Activated T-helper 2 cell treated with anti-CD3 and anti-CD28 coated beads, Interferon-gamma antibody, Interleukin-2, Interleukin-4, amounts not matched to agents 10 μg/mL and 5 μg/mL and 100 μg/mL, durations not matched to agents 14 hours and 24 hours and 36 hours (primary cell): ENCODE data around the gene PPP2R5E. TPM values are rescaled to one million over a fixed set of nuclear protein-coding genes. Genes with fewer than 3 reads are reported as not detected.

Source experiments
- DNase-seq: peaks from one replicate; pipeline ENCODE4 v3.0.0; 2021; ENCODE audit warnings: low spot score
- H3K27ac Mint-ChIP-seq: one replicate; pipeline ENCODE4 v1.8.0; 2021; ENCODE audit warnings: mixed read lengths
- H3K27me3 Mint-ChIP-seq: one replicate; pipeline ENCODE4 v1.8.0; 2021; ENCODE audit warnings: low read depth, mixed read lengths
- H3K36me3 Mint-ChIP-seq: one replicate; pipeline ENCODE4 v1.8.0; 2021; ENCODE audit warnings: low read depth, mixed read lengths
- H3K4me1 Mint-ChIP-seq: one replicate; pipeline ENCODE4 v1.8.0; 2021; ENCODE audit warnings: low read depth, mixed read lengths
- H3K4me3 Mint-ChIP-seq: one replicate; pipeline ENCODE4 v1.8.0; 2021; ENCODE audit warnings: low read depth, mild to moderate bottlenecking, moderate library complexity, mixed read lengths
- H3K9me3 Mint-ChIP-seq: one replicate; pipeline ENCODE4 v1.8.0; 2021; ENCODE audit warnings: mixed read lengths
- intact Hi-C: fragments of 100-400 bp; cut with micrococcal nuclease; formaldehyde crosslinking; loops from one replicate; pipeline ENCODE4 v1.15.1; 2023
- total RNA-seq: library from RNA; stranded (reverse); gene quantifications from 2 replicates; pipeline ENCODE4 v1.2.3, GENCODE V29; 2022

The PPP2R5E gene
- total RNA-seq, 1 donor from 2014 or later, result 44.1 TPM

- H3K9me3 Mint-ChIP-seq, result no peaks in the 10 kb centered on the region
- peaks cover 11% of the 10 kb centered on the region for H3K36me3 Mint-ChIP-seq
- H3K27ac Mint-ChIP-seq, result no peak overlapping the region
- no peak for DNase-seq
- H3K27me3 Mint-ChIP-seq, result no peaks in the 10 kb centered on the region
- H3K4me1 Mint-ChIP-seq, result peaks cover 8% of the 10 kb centered on the region
- H3K4me3 Mint-ChIP-seq, result no peak overlapping the region
- intact Hi-C loops, result no loop called here
These were observed 85.7 kb downstream of the PPP2R5E start for GRCh38 chr14:63457498-63457897.

GRCh38 chr14:63454863-63455622 is 88.1 kb downstream of the PPP2R5E start:
- Mint-ChIP-seq H3K4me3 (no peak overlapping the region), H3K4me1 (peaks cover 5% of the 10 kb centered on the region), H3K27me3 (no peaks in the 10 kb centered on the region), H3K9me3 (no peaks in the 10 kb centered on the region), H3K36me3 (peaks cover 25% of the 10 kb centered on the region), H3K27ac (no peak overlapping the region)
- no peak for DNase-seq
- intact Hi-C loops, result no loop called here

- intact Hi-C loops, result no loop called here
- no peak for DNase-seq
- Mint-ChIP-seq H3K27me3 (no peaks in the 10 kb centered on the region), H3K36me3 (peaks cover 28% of the 10 kb centered on the region), H3K9me3 (no peaks in the 10 kb centered on the region), H3K4me3 (no peak overlapping the region), H3K27ac (no peak overlapping the region), H3K4me1 (peaks cover 5% of the 10 kb centered on the region)
These were observed 88.7 kb downstream of the PPP2R5E start for GRCh38 chr14:63454436-63454835.

- H3K4me1 Mint-ChIP-seq, result peaks cover 5% of the 10 kb centered on the region
- intact Hi-C loops, result no loop called here
- H3K27me3 Mint-ChIP-seq, result no peaks in the 10 kb centered on the region
- H3K27ac Mint-ChIP-seq, result no peak overlapping the region
- no peak for DNase-seq
- H3K36me3 Mint-ChIP-seq, result peaks cover 31% of the 10 kb centered on the region
- no peak overlapping the region for H3K4me3 Mint-ChIP-seq
- no peaks in the 10 kb centered on the region for H3K9me3 Mint-ChIP-seq
These were observed 89.7 kb downstream of the PPP2R5E start for GRCh38 chr14:63453443-63453936.

GRCh38 chr14:63452796-63453195 is 90.4 kb downstream of the PPP2R5E start:
- Mint-ChIP-seq H3K4me3 (no peak overlapping the region), H3K27me3 (no peaks in the 10 kb centered on the region), H3K9me3 (no peaks in the 10 kb centered on the region), H3K36me3 (peaks cover 31% of the 10 kb centered on the region), H3K27ac (no peak overlapping the region), H3K4me1 (peaks cover 5% of the 10 kb centered on the region)
- no peak for DNase-seq
- intact Hi-C loops, result no loop called here

- Mint-ChIP-seq H3K27ac (no peak overlapping the region), H3K36me3 (peaks cover 37% of the 10 kb centered on the region), H3K9me3 (no peaks in the 10 kb centered on the region), H3K4me3 (no peak overlapping the region), H3K27me3 (no peaks in the 10 kb centered on the region), H3K4me1 (peaks cover 8% of the 10 kb centered on the region)
- no peak for DNase-seq
- intact Hi-C loops, result no loop called here
These were observed 94.3 kb downstream of the PPP2R5E start for GRCh38 chr14:63448841-63449240.

GRCh38 chr14:63444588-63444987 is 98.6 kb downstream of the PPP2R5E start:
- Mint-ChIP-seq H3K27me3 (no peaks in the 10 kb centered on the region), H3K27ac (no peak overlapping the region), H3K36me3 (peaks cover 15% of the 10 kb centered on the region), H3K4me1 (peaks cover 18% of the 10 kb centered on the region), H3K4me3 (no peak overlapping the region), H3K9me3 (no peaks in the 10 kb centered on the region)
- intact Hi-C loops, result no loop called here
- DNase-seq, result no peak

- H3K4me1 Mint-ChIP-seq, result peaks cover 18% of the 10 kb centered on the region
- no peaks in the 10 kb centered on the region for H3K9me3 Mint-ChIP-seq
- H3K27me3 Mint-ChIP-seq, result no peaks in the 10 kb centered on the region
- H3K27ac Mint-ChIP-seq, result no peak overlapping the region
- peaks cover 14% of the 10 kb centered on the region for H3K36me3 Mint-ChIP-seq
- DNase-seq, result no peak
- no peak overlapping the region for H3K4me3 Mint-ChIP-seq
- intact Hi-C loops, result no loop called here
These were observed 99.2 kb downstream of the PPP2R5E start for GRCh38 chr14:63443988-63444387.

- Mint-ChIP-seq H3K27ac (no peak overlapping the region), H3K36me3 (peaks cover 12% of the 10 kb centered on the region), H3K4me3 (no peak overlapping the region), H3K9me3 (no peaks in the 10 kb centered on the region), H3K4me1 (peaks cover 23% of the 10 kb centered on the region), H3K27me3 (no peaks in the 10 kb centered on the region)
- DNase-seq, result no peak
- intact Hi-C loops, result no loop called here
These were observed 99.8 kb downstream of the PPP2R5E start for GRCh38 chr14:63443361-63443760.

- H3K4me3 Mint-ChIP-seq, result peak overlapping the region; percentile 59
- DNase-seq, result peak; percentile 14
These were observed 105.0 kb downstream of the PPP2R5E start for GRCh38 chr14:63438065-63438757.

GRCh38 chr14:63436286-63437098 is 106.7 kb downstream of the PPP2R5E start:
- Mint-ChIP-seq H3K4me1 (peaks cover 56% of the 10 kb centered on the region), H3K36me3 (peaks cover 5% of the 10 kb centered on the region), H3K4me3 (no peak overlapping the region), H3K9me3 (no peaks in the 10 kb centered on the region), H3K27ac (no peak overlapping the region), H3K27me3 (no peaks in the 10 kb centered on the region)
- DNase-seq, result no peak
- intact Hi-C loops, result no loop called here

More at GRCh38 chr14:63438065-63438757, 105.0 kb downstream of the PPP2R5E start:
- Mint-ChIP-seq H3K9me3 (no peaks in the 10 kb centered on the region), H3K36me3 (peaks cover 5% of the 10 kb centered on the region), H3K4me1 (peaks cover 52% of the 10 kb centered on the region), H3K27ac (peak overlapping the region; percentile 21), H3K27me3 (no peaks in the 10 kb centered on the region)
- intact Hi-C loops, result no loop called here

GRCh38 chr14:63435838-63436237 is 107.3 kb downstream of the PPP2R5E start:
- H3K36me3 Mint-ChIP-seq, result no peaks in the 10 kb centered on the region
- intact Hi-C loops, result no loop called here
- H3K4me1 Mint-ChIP-seq, result peaks cover 53% of the 10 kb centered on the region
- no peak overlapping the region for H3K27ac Mint-ChIP-seq
- H3K9me3 Mint-ChIP-seq, result no peaks in the 10 kb centered on the region
- DNase-seq, result no peak
- H3K27me3 Mint-ChIP-seq, result no peaks in the 10 kb centered on the region
- no peak overlapping the region for H3K4me3 Mint-ChIP-seq
